ENCODE data around the gene TGFB1I1.

TGFB1I1 gene

DNA sequence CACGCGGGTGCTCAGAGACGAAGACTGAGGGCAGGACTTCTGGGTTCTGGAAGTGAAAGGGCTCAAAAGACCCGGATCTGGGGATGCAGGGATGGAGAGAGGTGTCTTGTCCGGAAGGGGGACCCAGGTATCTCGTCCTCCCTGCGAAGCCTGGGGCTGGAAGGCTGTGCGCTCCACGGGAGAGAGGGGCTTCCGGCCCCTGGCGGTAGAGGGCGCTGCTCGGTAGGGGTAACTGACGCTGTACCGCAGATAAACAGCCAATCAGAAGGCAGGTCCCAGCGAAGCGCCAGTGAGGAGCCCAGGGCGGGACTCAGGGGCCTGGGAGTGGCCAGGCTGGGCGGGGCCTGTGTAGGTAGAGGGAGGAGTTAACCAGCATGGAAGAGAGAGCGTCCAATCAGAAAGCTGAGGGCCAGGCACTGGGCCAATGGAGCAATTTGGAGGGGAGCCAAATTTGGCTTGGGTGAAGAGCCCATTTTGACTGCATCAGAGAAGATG, 804 bp downstream of the TGFB1I1 start:
- peak overlapping the region; percentile 70 for H3K4me3 ChIP-seq (ENCODE audit: control insufficient read depth, low read depth, low read length)
- DNase-seq (ENCODE audit: low read depth), result peak; percentile 70

DNA sequence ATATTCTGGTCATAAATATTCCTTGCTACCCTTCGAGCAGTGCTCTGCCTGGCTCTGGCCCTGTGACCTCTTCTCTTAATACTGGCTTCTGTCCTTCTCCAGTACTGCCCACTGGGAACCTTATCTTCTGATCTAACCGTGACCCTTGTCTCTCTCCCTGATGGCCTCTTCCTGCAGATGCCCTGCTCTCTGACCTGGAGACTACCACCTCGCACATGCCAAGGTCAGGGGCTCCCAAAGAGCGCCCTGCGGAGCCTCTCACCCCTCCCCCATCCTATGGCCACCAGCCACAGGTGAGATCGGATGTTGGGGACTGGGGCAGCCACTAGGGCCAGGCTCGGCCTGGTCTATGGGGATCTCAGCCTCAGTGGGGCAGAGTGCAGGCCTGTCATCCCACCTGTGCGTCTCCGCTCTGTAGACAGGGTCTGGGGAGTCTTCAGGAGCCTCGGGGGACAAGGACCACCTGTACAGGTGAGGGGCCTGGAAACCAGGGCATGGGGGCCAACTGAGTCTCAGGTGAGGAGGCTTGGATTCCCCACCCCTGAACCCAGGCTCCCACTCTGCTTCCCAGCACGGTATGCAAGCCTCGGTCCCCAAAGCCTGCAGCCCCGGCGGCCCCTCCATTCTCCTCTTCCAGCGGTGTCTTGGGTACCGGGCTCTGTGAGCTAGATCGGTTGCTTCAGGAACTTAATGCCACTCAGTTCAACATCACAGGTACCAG, 1.5 kb downstream of the TGFB1I1 start:
- no peak overlapping the region for H3K4me3 ChIP-seq (ENCODE audit: control insufficient read depth, low read depth, low read length)
- TF ChIP-seq, protein P1, sequence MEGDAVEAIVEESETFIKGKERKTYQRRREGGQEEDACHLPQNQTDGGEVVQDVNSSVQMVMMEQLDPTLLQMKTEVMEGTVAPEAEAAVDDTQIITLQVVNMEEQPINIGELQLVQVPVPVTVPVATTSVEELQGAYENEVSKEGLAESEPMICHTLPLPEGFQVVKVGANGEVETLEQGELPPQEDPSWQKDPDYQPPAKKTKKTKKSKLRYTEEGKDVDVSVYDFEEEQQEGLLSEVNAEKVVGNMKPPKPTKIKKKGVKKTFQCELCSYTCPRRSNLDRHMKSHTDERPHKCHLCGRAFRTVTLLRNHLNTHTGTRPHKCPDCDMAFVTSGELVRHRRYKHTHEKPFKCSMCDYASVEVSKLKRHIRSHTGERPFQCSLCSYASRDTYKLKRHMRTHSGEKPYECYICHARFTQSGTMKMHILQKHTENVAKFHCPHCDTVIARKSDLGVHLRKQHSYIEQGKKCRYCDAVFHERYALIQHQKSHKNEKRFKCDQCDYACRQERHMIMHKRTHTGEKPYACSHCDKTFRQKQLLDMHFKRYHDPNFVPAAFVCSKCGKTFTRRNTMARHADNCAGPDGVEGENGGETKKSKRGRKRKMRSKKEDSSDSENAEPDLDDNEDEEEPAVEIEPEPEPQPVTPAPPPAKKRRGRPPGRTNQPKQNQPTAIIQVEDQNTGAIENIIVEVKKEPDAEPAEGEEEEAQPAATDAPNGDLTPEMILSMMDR (IDR thresholded peaks at IDR 0.05; ENCODE audit: control insufficient read depth, insufficient read depth, low read depth, low read length, missing control alignments), result no peak
- no peak for DNase-seq (ENCODE audit: low read depth)

More for the DNA sequence above, 804 bp downstream of the TGFB1I1 start:
- TF ChIP-seq, protein P1 (IDR thresholded peaks at IDR 0.05; ENCODE audit: control insufficient read depth, insufficient read depth, low read depth, low read length, missing control alignments), result peak; percentile 78

DNA sequence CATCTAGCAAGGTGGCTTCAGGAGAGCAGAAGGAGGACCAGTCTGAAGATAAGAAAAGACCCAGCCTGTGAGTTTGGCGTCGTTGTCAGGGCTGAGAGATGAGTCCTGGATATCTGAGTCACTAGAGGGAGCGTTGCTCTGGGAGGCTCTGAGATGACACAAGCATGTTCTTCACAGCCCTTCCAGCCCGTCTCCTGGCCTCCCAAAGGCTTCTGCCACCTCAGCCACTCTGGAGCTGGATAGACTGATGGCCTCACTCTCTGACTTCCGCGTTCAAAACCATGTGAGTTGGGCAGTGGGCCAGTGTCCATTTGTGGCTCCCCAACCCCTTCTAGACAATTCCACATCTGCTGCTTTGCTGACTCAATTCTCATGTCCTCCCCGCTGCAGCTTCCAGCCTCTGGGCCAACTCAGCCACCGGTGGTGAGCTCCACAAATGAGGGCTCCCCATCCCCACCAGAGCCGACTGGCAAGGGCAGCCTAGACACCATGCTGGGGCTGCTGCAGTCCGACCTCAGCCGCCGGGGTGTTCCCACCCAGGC, 2.3 kb downstream of the TGFB1I1 start:
- TF ChIP-seq, protein P1 (IDR thresholded peaks at IDR 0.05; ENCODE audit: control insufficient read depth, insufficient read depth, low read depth, low read length, missing control alignments), result peak; percentile 28
- DNase-seq (ENCODE audit: low read depth), result peak; percentile 84

DNA sequence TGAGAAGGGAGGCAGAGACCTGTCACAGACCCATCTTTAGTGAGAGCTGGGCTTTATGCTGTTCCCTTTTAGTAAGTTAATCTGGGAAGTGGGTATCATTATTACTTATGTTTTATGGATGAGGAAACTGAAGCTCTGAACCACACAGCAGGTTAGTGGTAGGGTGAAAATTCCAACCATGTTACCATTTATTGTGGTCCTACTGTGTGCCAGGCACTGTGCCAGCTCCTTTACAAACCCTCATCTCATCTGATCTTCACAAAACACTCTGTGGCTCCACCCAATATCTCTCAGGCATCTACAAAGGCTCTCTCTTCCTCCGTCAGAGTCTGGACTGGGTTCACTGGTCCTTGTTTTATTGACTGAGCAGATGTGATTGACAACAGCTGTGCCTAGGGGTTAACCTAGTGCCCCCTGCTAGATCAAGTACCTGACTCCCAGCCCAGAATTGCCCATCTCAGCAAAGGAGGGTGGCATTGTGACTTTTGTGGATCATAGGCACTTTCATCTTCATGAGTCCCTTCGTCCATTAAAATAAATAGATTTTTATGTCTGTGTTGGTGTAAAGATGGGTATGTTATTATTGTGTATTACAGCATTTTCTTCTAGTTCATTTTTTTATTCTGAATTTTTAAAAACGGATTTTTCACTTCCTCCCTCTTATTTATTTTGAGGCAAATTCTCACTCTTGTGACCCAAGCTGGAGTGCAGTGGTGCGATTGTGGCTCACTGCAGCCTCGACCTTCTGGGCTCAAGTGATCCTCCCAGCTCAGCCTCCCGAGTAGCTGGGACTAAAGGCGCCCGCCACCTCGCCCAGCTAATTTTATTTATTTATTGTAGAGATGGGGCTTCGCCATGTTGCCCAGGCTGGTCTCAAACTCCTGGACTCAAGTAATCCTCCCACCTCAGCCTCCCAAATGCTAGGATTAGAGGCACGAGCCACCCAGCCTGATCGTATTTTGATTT, 3.1 kb downstream of the TGFB1I1 start:
- H3K4me3 ChIP-seq (ENCODE audit: control insufficient read depth, low read depth, low read length), result no peak overlapping the region
- TF ChIP-seq, protein P1 (IDR thresholded peaks at IDR 0.05; ENCODE audit: control insufficient read depth, insufficient read depth, low read depth, low read length, missing control alignments), result no peak
- DNase-seq (ENCODE audit: low read depth), result no peak

More for the DNA sequence above, 2.3 kb downstream of the TGFB1I1 start:
- H3K4me3 ChIP-seq (ENCODE audit: control insufficient read depth, low read depth, low read length), result no peak overlapping the region

DNA sequence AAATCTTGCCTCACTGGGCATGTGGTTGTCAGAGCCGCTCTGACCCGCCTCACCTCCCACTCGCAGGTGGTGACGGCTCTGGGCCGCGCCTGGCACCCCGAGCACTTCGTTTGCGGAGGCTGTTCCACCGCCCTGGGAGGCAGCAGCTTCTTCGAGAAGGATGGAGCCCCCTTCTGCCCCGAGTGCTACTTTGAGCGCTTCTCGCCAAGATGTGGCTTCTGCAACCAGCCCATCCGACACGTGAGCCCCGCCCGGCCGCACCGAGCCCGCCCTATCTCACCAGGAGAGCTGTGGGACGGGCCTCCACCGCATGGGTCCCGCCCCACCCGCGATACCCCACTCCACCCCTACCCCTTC, 4.0 kb downstream of the TGFB1I1 start:
- TF ChIP-seq, protein P1 (IDR thresholded peaks at IDR 0.05; ENCODE audit: control insufficient read depth, insufficient read depth, low read depth, low read length, missing control alignments), result no peak
- no peak overlapping the region for H3K4me3 ChIP-seq (ENCODE audit: control insufficient read depth, low read depth, low read length)
- DNase-seq (ENCODE audit: low read depth), result no peak
